SK-N-SH treated with all-trans-retinoic acid at 6 μM for 48 hours (cell line): ENCODE results near the gene DPM2.

Experiments used
- ATAC-seq: fragments of 200-7000 bp; cut with Tn5 transposase; 3 replicates; pipeline ENCODE4 v1.9.1; 2020; ENCODE audit warnings: mild to moderate bottlenecking, moderate library complexity
- ARNTL ChIP-seq: fragments of 450-650 bp; formaldehyde crosslinking; IDR thresholded peaks from 2 replicates; pipeline ENCODE4 v1.5.0; 2020; ENCODE audit warnings: low read depth, mild to moderate bottlenecking, moderate library complexity, borderline replicate concordance
- CSDC2 ChIP-seq: fragments of 250-450 bp; sonication (Bioruptor Pico); IDR thresholded peaks from 2 replicates; pipeline ENCODE4 v1.5.0; 2020; ENCODE audit warnings: mild to moderate bottlenecking, moderate library complexity
- CSRNP3 ChIP-seq: fragments of 250-450 bp; sonication (Bioruptor Pico); IDR thresholded peaks from 2 replicates; pipeline ENCODE4 v1.5.1; 2021; ENCODE audit warnings: mild to moderate bottlenecking, moderate library complexity
- ESRRG ChIP-seq: fragments of 250-450 bp; sonication (Bioruptor Pico); IDR thresholded peaks from 2 replicates; pipeline ENCODE4 v1.6.1; 2021; ENCODE audit warnings: mild to moderate bottlenecking
- GLIS3 ChIP-seq: fragments of 250-450 bp; sonication (Bioruptor Pico); IDR thresholded peaks from 2 replicates; pipeline ENCODE4 v1.5.0; 2020; ENCODE audit warnings: mild to moderate bottlenecking, moderate library complexity
- ISL1 ChIP-seq: fragments of 250-450 bp; sonication (Bioruptor Pico); IDR thresholded peaks from 2 replicates; pipeline ENCODE4 v2.1.2; 2022; ENCODE audit warnings: mild to moderate bottlenecking, moderate library complexity
- OSR1 ChIP-seq: fragments of 250-450 bp; sonication (Bioruptor Pico); IDR thresholded peaks from 2 replicates; pipeline ENCODE4 v1.8.0; 2022; ENCODE audit warnings: moderate library complexity, mild to moderate bottlenecking, inconsistent platforms
- PPARA ChIP-seq: fragments of 250-450 bp; sonication (Bioruptor Pico); IDR thresholded peaks from 2 replicates; pipeline ENCODE4 v1.5.0; 2020; ENCODE audit warnings: mild to moderate bottlenecking, borderline replicate concordance
- TCF4 ChIP-seq: fragments of 250-450 bp; sonication (Bioruptor Pico); IDR thresholded peaks from 2 replicates; pipeline ENCODE4 v1.8.0; 2021; ENCODE audit warnings: mild to moderate bottlenecking, moderate library complexity, borderline replicate concordance
- TOX ChIP-seq: fragments of 250-450 bp; sonication (Bioruptor Pico); IDR thresholded peaks from 2 replicates; pipeline ENCODE4 v1.8.0; 2021; ENCODE audit warnings: mild to moderate bottlenecking, moderate library complexity, borderline replicate concordance
- ZC3H10 ChIP-seq: fragments of 250-450 bp; sonication (Bioruptor Pico); IDR thresholded peaks from 2 replicates; pipeline ENCODE4 v1.5.1; 2021; ENCODE audit warnings: mild to moderate bottlenecking, moderate library complexity
- ZFP3 ChIP-seq: fragments of 250-450 bp; sonication (Bioruptor Pico); IDR thresholded peaks from 2 replicates; pipeline ENCODE4 v1.5.0; 2020; ENCODE audit warnings: mild to moderate bottlenecking, moderate library complexity
- ZFP30 ChIP-seq: fragments of 450-650 bp; formaldehyde crosslinking; IDR thresholded peaks from 2 replicates; pipeline ENCODE4 v1.5.0; 2022; ENCODE audit warnings: mild to moderate bottlenecking, moderate library complexity
- ZNF565 ChIP-seq: fragments of 450-650 bp; formaldehyde crosslinking; conservative IDR thresholded peaks from 2 replicates; pipeline ENCODE4 v1.5.0; 2020; ENCODE audit warnings: low read depth, mild to moderate bottlenecking, moderate library complexity
- ZNF70 ChIP-seq: fragments of 450-650 bp; formaldehyde crosslinking; IDR thresholded peaks from 2 replicates; pipeline ENCODE4 v1.5.0; 2020; ENCODE audit warnings: mild to moderate bottlenecking, moderate library complexity
- ZNF8 ChIP-seq: fragments of 450-650 bp; formaldehyde crosslinking; IDR thresholded peaks from 2 replicates; pipeline ENCODE4 v1.5.0; 2020; ENCODE audit warnings: mild to moderate bottlenecking, moderate library complexity
- TF ChIP-seq, protein P1 (sequence below): fragments of 250-450 bp; sonication (Bioruptor Pico); IDR thresholded peaks from 2 replicates; pipeline ENCODE4 v1.5.0; 2020; ENCODE audit warnings: mild to moderate bottlenecking, moderate library complexity
- TF ChIP-seq, protein P2 (sequence below): fragments of 250-450 bp; sonication (Bioruptor Pico); IDR thresholded peaks from 2 replicates; pipeline ENCODE4 v1.8.0; 2020; ENCODE audit warnings: mild to moderate bottlenecking, moderate library complexity, borderline replicate concordance
- TF ChIP-seq, protein P3 (sequence below): fragments of 250-450 bp; sonication (Bioruptor Pico); IDR thresholded peaks from 2 replicates; pipeline ENCODE4 v1.5.1; 2020; ENCODE audit warnings: low read depth, mild to moderate bottlenecking, moderate library complexity

The DPM2 gene

GRCh38 chr9:127974001-127974768, 36.5 kb upstream of the DPM2 start:
- no peak for ATAC-seq
- TF ChIP-seq ZFP30 (CRISPR knock-in tag) (no peak), GLIS3 (CRISPR knock-in tag) (no peak), CSRNP3 (CRISPR knock-in tag) (no peak), CSDC2 (CRISPR knock-in tag) (no peak), ARNTL (CRISPR knock-in tag) (no peak), ZNF565 (CRISPR knock-in tag) (no peak)

GRCh38 chr9:127973169-127974000, 35.7 kb upstream of the DPM2 start:
- peak; percentile 3; the same call in 1 of the 3 replicates for ATAC-seq
- no peak for TF ChIP-seq TCF4 (CRISPR knock-in tag)
- no peak for TF ChIP-seq CSRNP3 (CRISPR knock-in tag)
- no peak for TF ChIP-seq ZC3H10 (CRISPR knock-in tag)
- no peak for TF ChIP-seq OSR1 (CRISPR knock-in tag)
- no peak for TF ChIP-seq ZNF565 (CRISPR knock-in tag)
- TF ChIP-seq GLIS3 (CRISPR knock-in tag) = no peak
- no peak for TF ChIP-seq PPARA (CRISPR knock-in tag)
- no peak for TF ChIP-seq ZNF70 (CRISPR knock-in tag)

DNA sequence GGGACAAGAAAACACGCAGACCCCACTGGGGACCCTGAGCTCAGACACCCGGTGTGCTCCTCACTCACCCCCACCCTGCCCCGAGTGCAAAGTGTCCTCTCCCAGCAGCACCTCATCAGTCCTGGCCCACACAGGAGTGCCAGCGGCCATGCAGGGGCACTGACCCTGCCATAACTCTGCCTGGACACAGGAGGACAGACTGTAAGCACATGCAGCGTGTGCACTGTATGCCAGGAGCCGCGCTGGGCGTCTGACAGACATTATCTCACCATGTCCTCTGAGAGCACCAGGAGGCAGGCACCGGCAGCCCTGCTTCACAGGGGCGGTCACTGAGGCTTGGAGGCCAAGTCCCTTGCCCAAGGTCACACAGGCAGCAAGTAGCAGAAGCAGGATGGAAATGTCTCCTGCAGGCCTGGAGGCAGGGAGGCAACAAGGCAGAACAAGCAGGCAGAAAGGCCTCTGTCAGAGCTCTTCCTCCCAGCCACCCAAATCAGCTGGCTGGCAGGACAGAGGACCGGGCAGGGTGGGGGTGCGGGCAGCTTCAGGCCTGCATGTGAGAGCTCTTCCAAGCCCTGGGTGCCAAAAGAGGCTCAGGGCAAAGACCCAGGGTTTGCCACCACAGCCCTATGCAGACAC, 34.7 kb upstream of the DPM2 start:
- TF ChIP-seq, protein P1, sequence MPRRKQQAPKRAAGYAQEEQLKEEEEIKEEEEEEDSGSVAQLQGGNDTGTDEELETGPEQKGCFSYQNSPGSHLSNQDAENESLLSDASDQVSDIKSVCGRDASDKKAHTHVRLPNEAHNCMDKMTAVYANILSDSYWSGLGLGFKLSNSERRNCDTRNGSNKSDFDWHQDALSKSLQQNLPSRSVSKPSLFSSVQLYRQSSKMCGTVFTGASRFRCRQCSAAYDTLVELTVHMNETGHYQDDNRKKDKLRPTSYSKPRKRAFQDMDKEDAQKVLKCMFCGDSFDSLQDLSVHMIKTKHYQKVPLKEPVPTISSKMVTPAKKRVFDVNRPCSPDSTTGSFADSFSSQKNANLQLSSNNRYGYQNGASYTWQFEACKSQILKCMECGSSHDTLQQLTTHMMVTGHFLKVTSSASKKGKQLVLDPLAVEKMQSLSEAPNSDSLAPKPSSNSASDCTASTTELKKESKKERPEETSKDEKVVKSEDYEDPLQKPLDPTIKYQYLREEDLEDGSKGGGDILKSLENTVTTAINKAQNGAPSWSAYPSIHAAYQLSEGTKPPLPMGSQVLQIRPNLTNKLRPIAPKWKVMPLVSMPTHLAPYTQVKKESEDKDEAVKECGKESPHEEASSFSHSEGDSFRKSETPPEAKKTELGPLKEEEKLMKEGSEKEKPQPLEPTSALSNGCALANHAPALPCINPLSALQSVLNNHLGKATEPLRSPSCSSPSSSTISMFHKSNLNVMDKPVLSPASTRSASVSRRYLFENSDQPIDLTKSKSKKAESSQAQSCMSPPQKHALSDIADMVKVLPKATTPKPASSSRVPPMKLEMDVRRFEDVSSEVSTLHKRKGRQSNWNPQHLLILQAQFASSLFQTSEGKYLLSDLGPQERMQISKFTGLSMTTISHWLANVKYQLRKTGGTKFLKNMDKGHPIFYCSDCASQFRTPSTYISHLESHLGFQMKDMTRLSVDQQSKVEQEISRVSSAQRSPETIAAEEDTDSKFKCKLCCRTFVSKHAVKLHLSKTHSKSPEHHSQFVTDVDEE (CRISPR knock-in tag) = no peak
- no peak for TF ChIP-seq ARNTL (CRISPR knock-in tag)
- peak; percentile 5; the same call in 1 of the 3 replicates for ATAC-seq

- no peak for ATAC-seq
- no peak for TF ChIP-seq ISL1 (CRISPR knock-in tag)
- TF ChIP-seq, protein P2, sequence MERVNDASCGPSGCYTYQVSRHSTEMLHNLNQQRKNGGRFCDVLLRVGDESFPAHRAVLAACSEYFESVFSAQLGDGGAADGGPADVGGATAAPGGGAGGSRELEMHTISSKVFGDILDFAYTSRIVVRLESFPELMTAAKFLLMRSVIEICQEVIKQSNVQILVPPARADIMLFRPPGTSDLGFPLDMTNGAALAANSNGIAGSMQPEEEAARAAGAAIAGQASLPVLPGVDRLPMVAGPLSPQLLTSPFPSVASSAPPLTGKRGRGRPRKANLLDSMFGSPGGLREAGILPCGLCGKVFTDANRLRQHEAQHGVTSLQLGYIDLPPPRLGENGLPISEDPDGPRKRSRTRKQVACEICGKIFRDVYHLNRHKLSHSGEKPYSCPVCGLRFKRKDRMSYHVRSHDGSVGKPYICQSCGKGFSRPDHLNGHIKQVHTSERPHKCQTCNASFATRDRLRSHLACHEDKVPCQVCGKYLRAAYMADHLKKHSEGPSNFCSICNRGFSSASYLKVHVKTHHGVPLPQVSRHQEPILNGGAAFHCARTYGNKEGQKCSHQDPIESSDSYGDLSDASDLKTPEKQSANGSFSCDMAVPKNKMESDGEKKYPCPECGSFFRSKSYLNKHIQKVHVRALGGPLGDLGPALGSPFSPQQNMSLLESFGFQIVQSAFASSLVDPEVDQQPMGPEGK (CRISPR knock-in tag) = no peak
- TF ChIP-seq ESRRG (CRISPR knock-in tag) = no peak
- TF ChIP-seq TOX (CRISPR knock-in tag) = no peak
- TF ChIP-seq TCF4 (CRISPR knock-in tag) = no peak
- no peak for TF ChIP-seq ZNF565 (CRISPR knock-in tag)
- TF ChIP-seq ZNF8 = no peak
- no peak for TF ChIP-seq OSR1 (CRISPR knock-in tag)
- no peak for TF ChIP-seq ZFP3 (CRISPR knock-in tag)
- TF ChIP-seq ZFP30 (CRISPR knock-in tag) = no peak
- TF ChIP-seq, protein P3, sequence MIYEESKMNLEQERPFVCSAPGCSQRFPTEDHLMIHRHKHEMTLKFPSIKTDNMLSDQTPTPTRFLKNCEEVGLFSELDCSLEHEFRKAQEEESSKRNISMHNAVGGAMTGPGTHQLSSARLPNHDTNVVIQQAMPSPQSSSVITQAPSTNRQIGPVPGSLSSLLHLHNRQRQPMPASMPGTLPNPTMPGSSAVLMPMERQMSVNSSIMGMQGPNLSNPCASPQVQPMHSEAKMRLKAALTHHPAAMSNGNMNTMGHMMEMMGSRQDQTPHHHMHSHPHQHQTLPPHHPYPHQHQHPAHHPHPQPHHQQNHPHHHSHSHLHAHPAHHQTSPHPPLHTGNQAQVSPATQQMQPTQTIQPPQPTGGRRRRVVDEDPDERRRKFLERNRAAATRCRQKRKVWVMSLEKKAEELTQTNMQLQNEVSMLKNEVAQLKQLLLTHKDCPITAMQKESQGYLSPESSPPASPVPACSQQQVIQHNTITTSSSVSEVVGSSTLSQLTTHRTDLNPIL (CRISPR knock-in tag) = no peak
- TF ChIP-seq PPARA (CRISPR knock-in tag) = no peak
- TF ChIP-seq GLIS3 (CRISPR knock-in tag) = no peak
- no peak for TF ChIP-seq CSDC2 (CRISPR knock-in tag)
- TF ChIP-seq, all 23 proteins: peak for 0
Observed at GRCh38 chr9:127971357-127972235, 33.9 kb upstream of the DPM2 start.
